Mammary epithelial cell (primary cell): ENCODE results near the gene ZBTB3.

Source experiments
- CTCF ChIP-seq, 2 donors: IDR thresholded peaks in 1 of 2; conservative IDR thresholded peaks in 1 of 2; 2 replicates each; pipeline ENCODE4 v1.5.1; 2011 to 2012; ENCODE audit warnings: inconsistent platforms in 2 of 2, low read length in 2 of 2, mild to moderate bottlenecking in 2 of 2, control low read depth in 1 of 2, low read depth in 1 of 2; ENCODE audit not compliant: insufficient read depth in 1 of 2; ENCODE audit errors: extremely low read depth in 1 of 2
- EZH2 ChIP-seq: IDR thresholded peaks from 2 replicates; pipeline ENCODE4 v1.6.1; 2012; ENCODE audit warnings: low read length, inconsistent platforms, borderline replicate concordance

- TF ChIP-seq CTCF (conservative IDR thresholded peaks at IDR 0.05 in 1 of 2, IDR thresholded peaks at IDR 0.05 in 1 of 2; ENCODE audit: extremely low read depth in 1 of 2, insufficient read depth in 1 of 2, low read depth in 1 of 2, low read length in 2 of 2) (no peak), EZH2 (no peak)
Measured at GRCh38 chr11:62737196-62737595, 16.8 kb downstream of the ZBTB3 start.
